ENCODE data around the gene MYBPHL.

The MYBPHL gene, protein sequence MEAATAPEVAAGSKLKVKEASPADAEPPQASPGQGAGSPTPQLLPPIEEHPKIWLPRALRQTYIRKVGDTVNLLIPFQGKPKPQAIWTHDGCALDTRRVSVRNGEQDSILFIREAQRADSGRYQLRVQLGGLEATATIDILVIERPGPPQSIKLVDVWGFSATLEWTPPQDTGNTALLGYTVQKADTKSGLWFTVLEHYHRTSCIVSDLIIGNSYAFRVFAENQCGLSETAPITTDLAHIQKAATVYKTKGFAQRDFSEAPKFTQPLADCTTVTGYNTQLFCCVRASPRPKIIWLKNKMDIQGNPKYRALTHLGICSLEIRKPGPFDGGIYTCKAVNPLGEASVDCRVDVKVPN

DNA sequence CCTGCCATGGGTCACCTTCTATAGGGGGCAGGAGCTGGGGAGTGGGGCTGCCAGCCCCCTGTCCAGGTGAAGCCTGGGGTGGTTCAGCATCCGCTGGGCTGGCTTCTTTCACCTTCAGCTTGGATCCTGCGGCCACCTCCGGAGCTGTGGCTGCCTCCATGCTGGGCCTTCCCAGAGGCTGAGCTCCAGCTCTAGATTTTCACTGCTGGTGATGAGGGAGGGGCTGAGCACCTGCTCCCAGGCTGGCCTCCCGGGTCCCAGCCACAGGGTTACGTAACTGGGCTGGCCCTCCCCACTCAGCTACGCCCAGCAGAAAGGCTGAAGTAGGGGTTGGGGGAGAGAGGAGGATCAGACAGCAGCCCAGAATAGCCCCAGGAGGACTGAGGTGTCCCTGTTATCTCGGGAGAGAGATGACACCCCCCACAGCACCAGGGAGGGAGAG lies at the start of gene MYBPHL:
MYBPHL (minus strand) TSS at position 180 of the 442 bp plus-strand sequence; CDS start at position 160, 20 bp downstream.
- DNase-seq (ENCODE audit: low read depth) = no peak

DNA sequence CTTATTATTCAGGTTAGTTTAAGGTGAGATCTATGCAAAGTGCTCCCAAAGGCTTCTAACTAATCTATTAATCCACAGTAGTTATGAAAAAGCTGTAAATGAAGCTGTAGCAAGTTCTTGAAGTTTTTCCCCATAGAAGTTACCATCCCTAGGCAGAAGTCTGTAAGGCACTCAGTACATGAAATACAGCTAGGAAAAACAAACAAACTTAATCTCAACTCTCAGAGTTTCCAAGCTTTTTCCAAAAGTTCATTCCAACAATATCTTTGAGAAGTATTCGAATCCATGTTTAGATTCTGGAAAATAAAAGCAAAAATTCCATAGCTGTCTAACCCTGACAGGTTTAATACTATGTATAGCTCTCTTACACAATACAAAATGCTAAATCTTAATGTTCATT lies 49.7 kb upstream of the MYBPHL start:
- DNase-seq (ENCODE audit: low read depth) = no peak

DNA sequence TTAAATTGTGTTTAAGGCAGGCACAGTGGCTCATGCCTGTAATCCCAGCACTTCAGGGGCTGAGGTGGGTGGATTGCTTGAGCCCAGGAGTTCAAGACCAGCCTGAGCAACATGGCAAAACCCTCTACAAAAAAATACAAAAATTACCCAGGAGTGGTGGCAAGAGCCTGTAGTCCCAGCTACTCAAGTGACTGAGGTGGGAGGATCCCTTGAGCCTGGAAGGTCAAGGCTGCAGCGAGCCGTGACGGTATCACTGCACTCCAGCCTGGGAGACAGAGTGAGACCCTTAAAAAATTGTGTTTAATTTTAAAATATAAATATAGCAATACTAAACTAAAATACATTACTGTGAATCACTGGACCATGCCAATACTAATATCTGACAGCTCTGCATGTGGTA lies 48.1 kb upstream of the MYBPHL start:
- no peak for DNase-seq (ENCODE audit: low read depth)

DNA sequence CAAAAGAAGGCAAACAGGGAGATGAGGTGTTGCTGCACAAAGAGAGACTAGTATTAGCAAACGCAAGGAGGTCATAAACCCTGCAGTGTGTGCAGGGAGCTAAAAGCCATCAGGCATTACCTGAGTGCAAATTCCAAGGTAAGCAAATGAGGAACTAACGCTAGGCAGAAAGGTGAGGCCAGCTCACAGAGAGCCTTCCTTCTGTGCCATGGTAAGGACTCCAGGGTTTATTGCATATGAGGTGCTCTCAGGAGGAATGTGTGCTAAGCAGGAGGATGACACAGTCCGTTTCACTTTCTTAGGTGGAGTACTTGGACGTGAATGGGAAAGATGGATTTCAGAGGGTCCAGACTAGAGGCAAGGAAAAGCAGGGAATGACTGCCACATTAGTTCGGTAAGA lies 44.6 kb upstream of the MYBPHL start:
- DNase-seq (ENCODE audit: low read depth) = no peak

DNA sequence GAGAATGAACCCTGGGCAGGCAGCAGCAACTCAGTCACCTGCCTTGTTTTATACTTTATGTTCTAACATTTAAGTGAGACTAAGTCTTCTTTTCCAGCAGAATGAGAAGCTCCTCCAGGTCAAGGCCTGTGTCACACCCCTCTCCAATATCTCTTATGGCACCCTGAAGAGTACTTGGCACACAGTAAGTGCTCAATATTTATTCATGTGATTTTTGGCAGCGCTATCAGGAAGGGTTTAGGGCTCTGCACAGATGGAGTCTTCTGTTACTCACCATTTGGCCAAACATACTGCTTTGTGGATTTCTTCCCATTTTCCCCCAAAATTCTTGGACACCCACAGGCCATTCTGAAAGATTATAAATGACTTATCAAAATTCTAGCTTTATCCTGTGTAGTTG lies 43.8 kb upstream of the MYBPHL start:
- no peak for DNase-seq (ENCODE audit: low read depth)

DNA sequence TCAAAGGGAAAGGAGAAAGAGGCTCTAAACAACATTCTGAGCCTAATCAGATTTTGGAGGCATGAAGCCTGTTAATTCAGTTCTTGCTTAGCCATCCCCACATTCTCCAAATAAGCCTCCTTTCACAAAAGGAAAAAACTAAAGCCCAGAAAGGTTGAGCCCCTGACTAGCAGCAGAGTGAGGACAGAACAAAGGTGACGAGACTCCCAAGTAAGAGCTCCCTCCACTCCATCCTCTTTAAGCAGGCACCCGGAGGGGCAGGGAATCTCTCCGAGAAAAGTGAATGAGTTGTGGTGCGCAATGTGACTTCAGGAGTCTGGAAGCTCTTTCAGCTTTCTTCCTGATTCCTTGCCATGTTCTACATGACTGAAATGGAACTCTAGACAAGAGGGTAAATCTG lies 43.4 kb upstream of the MYBPHL start:
- DNase-seq (ENCODE audit: low read depth) = no peak

DNA sequence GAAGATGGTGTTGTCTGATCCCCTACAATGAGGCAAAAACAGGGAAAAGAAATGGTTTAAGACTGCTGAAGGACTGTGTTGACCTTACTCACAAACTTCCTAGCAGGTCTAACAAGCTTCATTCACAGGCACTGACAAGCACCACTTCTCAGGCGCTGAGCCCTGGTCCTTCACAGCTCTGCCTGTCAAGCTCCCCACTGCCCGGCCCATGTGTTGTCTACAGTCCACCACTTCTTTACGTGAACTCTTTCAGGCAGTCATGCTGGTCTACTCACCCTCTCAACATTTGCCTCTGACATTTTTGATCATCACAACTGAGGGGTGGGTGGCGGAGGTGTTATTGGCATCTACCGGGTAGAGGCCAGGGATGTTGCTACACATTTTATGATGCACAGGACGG lies 40.7 kb upstream of the MYBPHL start:
- DNase-seq (ENCODE audit: low read depth) = no peak

DNA sequence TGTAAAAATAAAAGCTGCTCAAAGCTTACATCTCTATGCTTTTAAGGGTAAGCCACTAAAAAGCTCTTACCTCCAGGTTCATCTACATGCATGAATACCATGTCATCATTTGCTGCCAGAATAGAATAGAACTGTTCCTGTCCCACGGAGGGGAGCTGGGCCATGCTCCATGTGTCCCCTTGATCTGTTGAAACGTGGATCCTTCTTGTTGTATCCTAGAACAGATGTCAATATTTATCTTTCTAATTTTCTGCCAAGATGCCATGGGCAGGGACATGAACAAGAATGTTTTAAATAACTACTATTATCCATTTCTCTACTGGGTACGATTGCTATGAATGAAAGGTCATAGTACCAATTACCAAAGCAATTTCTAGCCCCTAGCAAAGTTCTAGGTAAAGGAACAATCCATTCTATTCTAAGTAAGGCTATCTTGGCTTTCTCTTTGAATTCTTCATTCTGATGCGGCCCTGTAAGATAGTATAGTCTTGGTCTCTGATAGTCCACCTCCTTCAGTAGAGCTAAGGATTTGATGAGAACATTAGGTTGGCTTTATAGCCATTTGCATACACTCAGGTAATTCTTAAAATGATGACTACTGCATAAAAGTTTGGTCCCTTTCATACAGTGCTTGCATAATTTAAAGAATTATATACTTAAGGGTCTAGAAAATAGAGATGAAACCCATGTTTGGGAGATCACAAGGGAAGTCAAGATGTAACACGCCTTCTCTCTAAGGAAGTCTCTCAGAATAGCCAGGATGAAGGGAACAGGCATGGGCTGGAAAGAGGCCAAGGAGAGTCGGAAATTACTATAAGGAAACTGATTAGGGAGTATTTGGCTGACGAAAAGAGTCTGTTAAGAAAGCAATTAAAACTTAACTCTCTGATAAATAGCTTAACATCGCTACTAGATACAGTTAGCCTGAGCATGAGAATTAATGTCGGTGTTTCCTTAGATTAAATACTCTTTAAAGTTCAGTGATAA lies 35.4 kb upstream of the MYBPHL start:
- DNase-seq (ENCODE audit: low read depth) = no peak

DNA sequence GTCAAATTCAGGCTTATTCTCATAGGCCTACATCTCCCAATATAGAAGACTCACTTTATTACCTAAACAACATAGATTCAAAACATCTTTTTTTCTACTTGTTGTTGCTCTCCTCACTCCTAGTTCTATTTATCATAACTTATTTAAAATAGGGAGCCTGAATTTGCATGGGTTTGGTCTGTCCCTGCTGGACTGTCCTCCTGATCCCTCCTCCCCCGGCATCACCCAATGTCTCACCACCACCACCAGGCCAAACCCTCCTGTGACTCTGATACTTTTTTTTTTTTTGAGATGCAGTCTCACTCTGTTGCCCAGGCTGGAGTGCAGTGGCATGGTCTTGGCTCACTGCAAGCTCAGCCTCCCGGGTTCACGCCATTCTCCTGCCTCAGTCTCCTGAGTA lies 31.8 kb upstream of the MYBPHL start:
- DNase-seq (ENCODE audit: low read depth) = no peak

DNA sequence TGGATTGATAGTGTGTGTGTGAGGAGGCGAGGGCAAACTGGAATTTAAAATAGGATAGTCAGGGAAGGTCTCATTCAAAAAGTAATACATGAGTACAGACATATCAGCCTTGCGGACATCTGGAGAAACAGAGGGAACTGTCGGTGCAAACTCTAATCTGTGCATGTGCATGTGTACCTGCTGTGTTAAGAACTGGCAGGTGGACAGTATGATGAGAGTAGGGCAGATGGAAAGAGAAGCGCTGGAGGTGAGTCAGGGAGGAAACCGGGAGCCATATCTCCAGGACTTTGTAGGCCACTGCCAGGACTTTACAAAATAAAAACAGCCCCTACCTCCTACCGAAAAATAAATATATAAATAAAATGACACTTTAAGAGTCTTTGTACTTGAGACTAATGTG lies 31.3 kb upstream of the MYBPHL start:
- DNase-seq (ENCODE audit: low read depth) = no peak

DNA sequence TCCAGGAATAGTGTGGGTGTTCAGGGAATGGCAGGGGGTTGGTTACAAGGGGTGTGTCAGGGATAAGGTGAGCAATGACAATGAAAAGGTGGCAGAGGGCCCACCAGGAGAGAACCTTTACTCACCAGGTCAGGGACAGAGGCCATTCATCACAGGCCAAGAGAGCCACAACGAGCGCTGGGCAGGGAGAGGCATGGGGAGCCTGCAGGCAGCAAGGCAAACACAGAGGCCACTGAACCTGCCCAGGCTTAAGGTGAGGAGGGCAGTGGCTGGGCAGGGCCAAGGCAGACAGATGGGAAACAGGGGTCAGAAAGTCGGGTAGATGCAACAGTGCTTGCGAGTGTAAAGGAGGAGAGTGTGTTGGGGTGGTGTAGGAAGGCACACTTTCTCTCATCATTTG lies 28.3 kb upstream of the MYBPHL start:
- DNase-seq (ENCODE audit: low read depth) = no peak

DNA sequence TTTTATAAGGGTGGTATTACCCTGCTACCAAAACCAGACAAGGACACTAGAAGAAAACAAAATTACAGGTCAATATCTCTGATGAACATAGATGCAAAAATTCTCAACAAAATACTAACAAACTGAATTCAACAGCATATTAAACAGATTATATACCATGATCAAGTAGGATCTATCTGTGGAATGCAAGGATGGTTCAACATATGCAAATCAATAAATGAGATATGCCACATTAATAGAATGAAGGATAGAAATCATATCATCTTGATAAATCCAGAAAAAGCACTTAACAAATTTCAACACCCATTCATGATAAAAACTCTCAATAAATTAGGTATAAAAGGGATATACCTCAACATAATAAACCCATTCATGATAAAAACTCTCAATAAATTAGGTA lies 24.3 kb upstream of the MYBPHL start:
- no peak for DNase-seq (ENCODE audit: low read depth)

DNA sequence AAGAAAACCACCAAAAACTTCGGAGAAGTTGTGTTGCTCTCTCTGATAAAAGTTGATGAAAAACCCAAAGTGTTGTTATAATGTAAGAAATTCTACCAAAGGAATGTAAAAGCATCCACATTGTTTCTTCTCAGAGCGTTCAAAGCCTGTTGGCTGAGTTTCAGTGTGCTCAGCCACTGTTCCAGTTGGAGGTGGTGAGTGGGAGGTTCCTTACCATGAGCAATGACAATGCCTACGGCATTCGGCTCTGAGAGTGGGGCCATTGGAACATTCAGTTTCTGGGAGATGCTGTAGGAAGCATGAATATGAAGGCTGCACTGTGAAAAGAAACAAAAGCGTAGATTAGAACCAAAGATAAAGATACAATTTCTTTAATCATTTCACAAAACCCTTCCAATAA lies 20.5 kb upstream of the MYBPHL start:
- no peak for DNase-seq (ENCODE audit: low read depth)

DNA sequence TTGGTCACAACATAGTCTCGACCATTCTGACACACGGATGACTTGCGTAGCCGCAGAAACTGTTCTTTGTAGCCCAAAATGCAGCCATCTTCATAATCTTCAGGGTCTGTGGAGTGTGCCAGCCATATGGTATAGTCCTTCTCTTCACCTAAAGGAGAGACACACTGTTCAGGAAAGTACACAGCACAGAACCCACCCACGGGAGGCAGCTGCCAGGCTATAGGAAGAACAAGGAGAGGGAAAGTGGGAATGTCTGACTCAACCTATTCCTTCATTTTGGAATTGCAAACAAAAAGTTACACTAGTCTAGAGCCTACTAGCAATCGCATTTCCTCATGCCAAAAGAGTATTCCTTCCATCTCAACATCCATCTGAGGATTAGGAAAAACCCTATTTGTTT lies 16.2 kb upstream of the MYBPHL start:
- DNase-seq (ENCODE audit: low read depth) = no peak

DNA sequence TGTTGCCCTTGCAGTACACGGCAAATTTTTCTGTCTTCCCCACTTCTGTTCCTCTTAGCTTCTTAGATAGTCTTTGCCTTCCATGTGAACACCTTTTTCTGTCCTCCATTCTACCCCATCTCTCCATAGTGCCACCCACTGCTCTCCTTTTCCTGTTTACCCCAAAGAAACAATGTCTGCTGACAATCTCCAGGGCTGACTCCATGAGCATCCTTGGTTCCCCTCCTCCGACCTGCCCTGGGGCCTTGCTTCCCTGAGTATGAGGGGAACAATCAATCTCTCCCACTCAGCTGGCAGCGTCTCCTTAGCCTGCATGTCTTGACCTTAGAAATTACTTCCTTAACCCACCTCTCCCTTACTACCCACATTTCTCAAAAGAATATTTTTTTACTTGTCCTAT lies 12.3 kb upstream of the MYBPHL start:
- no peak for DNase-seq (ENCODE audit: low read depth)

DNA sequence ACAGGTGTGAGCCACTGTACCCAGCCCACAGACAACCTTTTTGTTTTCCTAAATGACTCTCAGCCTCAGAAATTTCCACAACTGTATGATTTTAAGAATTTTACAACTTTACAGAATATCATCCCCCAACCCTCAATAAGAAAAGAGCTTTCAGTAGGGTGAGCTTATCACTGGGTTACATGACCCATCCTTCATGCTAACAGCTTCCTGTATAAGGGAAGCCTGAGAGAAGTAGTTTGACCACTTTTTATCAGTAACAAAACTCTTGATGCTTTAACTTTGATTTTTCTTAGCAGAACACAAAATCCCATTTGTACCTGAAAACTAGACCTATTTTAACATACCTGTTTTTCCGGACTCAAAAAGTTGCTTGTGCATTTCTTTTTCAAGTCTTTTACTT lies 9.7 kb upstream of the MYBPHL start:
- DNase-seq (ENCODE audit: low read depth) = no peak

DNA sequence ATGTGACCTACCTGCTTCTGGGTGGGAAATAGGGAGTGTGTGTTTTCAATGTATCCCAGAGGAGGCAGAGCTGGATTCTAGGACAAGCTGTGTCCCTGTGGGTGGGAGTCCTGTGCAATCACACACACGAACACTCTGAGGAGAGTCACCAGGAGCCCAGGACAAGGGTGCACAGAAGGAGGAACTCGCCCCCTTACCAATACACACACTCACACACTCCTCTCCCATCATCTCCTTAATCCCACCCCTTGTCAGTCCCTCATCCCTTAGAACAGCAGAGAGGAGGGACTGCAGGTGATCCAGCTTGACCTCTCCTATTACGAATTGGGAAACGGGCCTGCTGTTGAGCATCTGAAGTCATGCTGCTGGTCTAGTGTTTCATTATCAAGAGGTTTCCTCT lies 8.5 kb upstream of the MYBPHL start:
- DNase-seq (ENCODE audit: low read depth) = no peak

DNA sequence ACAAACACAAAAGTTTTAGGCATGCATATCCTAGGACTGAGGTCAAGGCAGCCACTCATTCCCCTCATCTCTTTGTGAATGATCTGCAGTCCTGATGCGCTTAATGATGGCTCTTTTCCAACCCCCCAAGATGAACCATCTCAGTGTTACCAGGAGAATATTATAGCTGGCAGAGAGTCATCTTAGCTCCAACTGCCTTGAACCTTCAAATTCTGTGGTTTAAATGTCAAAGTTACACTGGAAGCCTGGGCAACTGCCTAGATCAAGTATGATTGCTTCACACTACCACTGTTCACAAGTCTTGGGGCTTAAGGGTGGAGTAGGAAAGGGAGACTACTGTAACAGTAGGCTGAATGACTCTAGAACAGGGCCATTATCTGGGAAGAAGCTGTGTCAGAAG lies 8.0 kb upstream of the MYBPHL start:
- no peak for DNase-seq (ENCODE audit: low read depth)

DNA sequence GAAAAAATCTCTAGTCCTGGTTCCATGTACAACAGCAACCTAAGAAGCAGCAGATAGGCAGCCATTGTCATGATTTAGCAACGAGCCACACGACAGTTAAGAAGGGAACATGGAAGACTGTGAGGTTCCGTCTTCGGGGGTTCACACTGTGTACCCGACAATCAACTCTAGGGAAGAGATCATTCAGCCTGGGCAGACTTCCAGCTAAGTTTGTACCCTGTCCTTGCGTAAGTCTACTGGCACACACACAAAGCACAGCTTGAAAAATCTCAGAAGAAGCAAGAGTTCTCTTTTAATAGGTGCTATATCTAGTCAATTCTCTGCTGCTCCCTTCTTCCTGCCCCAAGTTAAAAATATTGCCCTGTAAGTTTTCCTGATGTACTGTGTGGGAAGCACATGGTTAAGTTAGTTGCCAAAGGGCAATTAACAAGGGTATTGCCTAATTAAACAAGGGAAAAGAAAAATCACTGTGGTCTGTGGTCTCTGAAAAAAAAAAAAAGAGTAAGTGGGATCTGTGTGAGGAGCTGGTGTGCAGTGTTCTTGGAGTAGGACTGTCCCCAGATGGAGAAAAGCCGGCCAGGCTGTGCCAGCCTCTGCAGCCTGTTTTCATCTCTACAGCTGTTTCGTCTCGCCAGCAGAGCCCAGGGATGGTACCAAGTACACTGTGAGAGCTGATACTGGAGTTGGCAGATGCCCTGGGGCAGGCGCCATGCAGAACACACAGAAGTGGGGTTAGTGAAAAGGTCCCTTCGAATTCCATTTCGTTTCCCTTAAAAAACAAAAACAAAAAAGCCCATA lies 6.4 kb upstream of the MYBPHL start:
- DNase-seq (ENCODE audit: low read depth) = no peak

DNA sequence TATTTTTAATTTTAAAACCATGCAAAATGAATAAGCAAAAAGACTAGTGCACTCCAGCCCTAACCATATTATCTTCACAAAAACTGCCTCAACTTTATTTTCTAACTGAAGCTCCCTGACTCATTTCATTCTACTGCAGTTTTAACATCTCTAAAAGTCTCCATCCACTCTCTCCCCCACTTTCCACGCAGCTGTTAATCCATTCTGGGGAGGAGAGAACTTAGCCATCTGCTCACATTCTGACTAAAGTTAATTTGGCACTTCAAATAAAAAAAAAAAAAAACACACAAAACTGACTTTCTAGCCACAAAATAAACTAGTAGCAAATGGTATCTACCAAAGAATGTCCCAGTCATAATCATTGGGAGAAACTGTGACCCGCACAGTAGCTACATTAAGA lies 5.4 kb upstream of the MYBPHL start:
- DNase-seq (ENCODE audit: low read depth) = no peak

DNA sequence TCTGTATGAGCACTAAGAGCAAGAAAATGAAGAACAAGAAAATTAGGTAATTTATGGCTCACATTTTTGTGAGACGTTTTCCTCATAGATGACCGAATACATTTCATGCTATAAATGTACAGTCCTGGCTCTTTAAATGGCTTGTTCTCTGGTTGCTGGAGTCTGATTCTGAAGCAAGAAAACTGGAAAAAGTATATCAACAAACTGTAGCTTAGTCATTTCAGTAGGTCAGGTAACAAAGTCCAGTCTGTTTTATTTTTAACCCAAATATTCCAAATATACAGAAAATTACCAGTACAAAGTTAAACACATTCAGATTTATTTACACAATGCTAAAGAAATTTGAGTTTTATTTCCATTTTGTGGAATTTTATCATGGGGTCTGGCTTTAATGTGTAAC lies 2.5 kb upstream of the MYBPHL start:
- DNase-seq (ENCODE audit: low read depth) = no peak

DNA sequence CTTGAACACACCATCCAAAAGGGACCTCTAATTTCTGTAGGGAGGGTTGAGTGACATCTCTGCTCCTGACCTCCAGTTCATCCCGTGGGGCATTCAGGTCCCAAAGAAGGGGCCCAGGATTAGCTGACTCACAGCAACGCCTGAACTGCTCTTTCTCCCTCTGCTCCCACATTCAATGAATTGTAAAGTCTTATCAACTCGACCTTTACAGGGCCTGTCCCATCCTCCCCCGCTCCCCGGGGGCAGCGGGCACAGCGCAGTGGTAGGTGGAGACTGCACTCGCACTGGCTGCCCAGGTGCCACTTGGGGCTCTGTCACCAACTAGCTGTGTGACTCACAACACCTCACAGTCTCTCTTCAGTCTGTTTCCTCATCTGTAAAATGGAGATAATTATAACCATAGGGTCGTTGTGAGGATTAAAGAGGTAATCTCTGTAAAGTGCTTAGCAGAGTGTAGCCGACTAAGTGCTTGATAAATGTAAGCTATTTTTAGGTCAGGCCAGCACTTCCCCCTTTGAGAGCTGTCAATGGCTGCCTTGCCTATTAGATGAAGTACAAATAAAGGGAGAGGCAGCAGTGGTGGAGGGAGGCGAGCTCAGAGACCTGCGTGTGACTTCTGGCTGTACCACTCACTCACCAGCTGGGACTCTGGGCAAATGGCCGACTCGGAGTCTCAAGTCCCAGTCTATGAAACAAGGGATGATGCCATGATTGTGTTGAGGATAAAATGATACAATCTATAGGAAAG lies 637 bp upstream of the MYBPHL start:
- DNase-seq (ENCODE audit: low read depth) = no peak
